ENCODE results near the gene ENOX1. TPM values are rescaled to one million over a fixed set of nuclear protein-coding genes. Genes with fewer than 3 reads are reported as not detected.

The ENOX1 gene
- total RNA-seq, 2 donors from 2014 or later, result 0.78 to 4.3 TPM

DNA sequence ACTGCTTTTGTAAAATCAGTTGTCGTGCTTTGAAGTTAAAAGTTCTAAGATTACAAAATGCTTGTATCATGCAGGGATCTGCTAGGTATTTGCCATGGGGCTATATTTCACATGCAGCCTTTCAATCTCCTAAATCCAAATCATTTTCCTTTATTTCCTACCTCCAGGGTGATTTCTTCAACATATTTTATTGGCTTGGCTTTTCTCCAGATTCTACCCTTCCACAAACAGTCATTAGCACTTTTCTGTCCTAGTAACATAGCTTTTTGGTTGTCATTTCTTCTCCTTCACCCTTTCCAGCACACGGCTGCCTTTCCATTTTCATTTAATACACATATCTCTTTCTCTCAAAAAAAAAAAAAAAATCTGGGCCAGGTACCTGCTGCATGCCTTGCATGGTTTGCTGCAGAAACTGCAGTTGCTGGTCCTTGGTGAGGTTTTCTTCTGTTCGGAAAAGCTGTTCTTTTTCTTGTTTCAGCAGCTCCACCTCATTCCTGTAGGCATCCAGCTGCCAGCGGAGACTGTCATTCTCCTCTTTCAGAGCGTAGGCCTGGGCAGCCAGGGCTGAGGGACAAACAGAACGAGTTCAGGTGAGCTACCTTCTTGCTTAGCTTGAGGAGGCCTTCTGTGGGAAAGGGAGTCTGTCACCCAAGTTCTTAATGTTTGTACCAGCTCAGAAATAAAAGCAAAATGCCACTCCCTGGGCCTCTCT, 488.6 kb downstream of the ENOX1 start:
- Histone ChIP-seq H3K27me3 (no peaks in the 10 kb centered on the region), H3K27ac (no peak overlapping the region), H3K9me3 (no peaks in the 10 kb centered on the region), H3K36me3 (replicated peaks in 1 of 2; ENCODE audit: insufficient read depth in 1 of 2, low read depth in 2 of 2) (no peaks in the 10 kb centered on the region), H3K4me1 (peaks cover 4% of the 10 kb centered on the region), H3K4me3 (no peak overlapping the region)
- intact Hi-C loops (cut with DNase I), result no loop called here
- no peak for TF ChIP-seq POLR2A (IDR thresholded peaks at IDR 0.05)
- TF ChIP-seq, protein P1, sequence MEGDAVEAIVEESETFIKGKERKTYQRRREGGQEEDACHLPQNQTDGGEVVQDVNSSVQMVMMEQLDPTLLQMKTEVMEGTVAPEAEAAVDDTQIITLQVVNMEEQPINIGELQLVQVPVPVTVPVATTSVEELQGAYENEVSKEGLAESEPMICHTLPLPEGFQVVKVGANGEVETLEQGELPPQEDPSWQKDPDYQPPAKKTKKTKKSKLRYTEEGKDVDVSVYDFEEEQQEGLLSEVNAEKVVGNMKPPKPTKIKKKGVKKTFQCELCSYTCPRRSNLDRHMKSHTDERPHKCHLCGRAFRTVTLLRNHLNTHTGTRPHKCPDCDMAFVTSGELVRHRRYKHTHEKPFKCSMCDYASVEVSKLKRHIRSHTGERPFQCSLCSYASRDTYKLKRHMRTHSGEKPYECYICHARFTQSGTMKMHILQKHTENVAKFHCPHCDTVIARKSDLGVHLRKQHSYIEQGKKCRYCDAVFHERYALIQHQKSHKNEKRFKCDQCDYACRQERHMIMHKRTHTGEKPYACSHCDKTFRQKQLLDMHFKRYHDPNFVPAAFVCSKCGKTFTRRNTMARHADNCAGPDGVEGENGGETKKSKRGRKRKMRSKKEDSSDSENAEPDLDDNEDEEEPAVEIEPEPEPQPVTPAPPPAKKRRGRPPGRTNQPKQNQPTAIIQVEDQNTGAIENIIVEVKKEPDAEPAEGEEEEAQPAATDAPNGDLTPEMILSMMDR (IDR thresholded peaks at IDR 0.05), result no peak
- DNase-seq (no peak), ATAC-seq (no peak)
- WGBS, 2 donors, result 75% methylated on average over 6 of the region's 6 CpGs

DNA sequence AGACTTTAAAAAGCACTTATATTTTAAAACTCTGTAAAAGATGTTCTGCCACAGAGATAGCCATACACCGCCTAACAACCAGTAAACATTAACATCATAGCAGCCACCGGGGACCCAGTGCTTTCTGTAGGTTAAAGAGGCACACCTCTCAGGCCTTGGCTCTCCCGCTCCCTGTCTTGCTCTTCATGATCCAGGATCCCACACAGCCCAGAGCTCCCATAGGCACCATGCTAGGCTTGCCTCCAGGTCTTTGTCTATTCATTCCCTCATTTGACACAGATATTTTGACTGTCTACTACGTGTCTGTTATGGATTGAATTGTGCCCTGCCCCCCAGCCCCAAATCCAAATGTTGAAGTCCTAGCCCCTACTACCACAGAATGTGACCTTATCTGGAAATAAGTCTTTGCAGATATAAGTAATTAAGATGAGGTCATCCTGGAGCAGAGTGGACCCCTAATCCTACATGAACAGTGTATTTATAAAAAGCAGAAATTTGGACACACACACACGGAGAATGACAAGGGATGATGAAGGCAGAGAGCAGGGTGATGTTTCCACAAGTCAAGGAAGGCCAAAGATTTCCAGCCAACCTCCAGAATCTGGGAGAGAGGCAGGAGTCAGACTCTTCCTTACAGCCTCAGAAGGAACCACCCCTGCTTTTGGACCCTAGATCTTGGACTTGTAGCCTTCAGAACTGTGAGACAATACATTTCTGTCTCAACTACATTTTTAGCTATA, 490.8 kb downstream of the ENOX1 start:
- H3K27me3 ChIP-seq, result no peaks in the 10 kb centered on the region
- WGBS, 2 donors, result 77 to 82% methylated on average over 5 of the region's 5 CpGs
- no peaks in the 10 kb centered on the region for H3K4me1 ChIP-seq
- no peak for DNase-seq
- no peak for ATAC-seq
- TF ChIP-seq, protein P1 (IDR thresholded peaks at IDR 0.05), result no peak
- TF ChIP-seq POLR2A (IDR thresholded peaks at IDR 0.05), result no peak
- H3K4me3 ChIP-seq, result no peak overlapping the region
- no peaks in the 10 kb centered on the region for H3K9me3 ChIP-seq
- no peaks in the 10 kb centered on the region for H3K36me3 ChIP-seq (replicated peaks in 1 of 2; ENCODE audit: insufficient read depth in 1 of 2, low read depth in 2 of 2)
- H3K27ac ChIP-seq, result no peak overlapping the region
- intact Hi-C loops (cut with DNase I), result no loop called here

DNA sequence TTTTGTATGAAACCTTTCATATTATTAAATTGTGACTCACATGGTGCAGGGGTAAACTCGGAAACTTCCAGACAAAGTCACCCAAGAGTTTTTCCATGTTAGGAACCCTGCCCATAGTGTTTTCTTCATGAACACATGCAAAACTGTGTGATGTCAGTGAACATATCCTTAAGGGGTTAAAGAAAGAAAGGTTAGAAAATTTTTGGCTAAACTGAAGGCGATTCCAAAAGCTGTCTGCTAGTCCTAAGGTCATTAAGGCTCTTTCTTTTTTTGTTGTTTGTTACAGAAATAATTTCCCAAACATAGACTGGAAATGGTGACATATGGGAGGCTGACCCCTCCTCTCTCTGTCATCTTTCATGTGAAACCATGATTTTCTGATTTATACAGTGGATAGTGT, 491.5 kb downstream of the ENOX1 start:
- ATAC-seq, result no peak
- H3K27ac ChIP-seq, result no peak overlapping the region
- TF ChIP-seq, protein P1 (IDR thresholded peaks at IDR 0.05), result no peak
- no peak for TF ChIP-seq POLR2A (IDR thresholded peaks at IDR 0.05)

DNA sequence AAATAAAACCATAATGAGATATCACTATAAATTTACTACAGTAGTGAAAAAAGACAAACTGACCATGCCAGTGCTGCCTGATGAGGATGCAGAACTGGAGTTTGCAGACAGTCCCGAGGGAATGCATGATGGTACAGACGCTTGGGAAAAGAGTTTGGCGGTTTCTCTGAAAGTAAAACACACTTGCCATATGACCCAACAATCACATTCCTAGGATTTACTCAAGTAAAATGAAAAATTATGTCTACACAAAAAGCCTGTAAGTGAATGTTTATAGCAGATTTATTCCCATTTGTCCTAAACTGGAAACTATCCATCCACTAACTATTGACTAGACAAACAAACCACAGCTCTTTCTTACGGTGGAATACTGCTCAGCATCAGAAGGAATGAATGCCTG, 492.4 kb downstream of the ENOX1 start:
- Histone ChIP-seq H3K9me3 (no peaks in the 10 kb centered on the region), H3K36me3 (replicated peaks in 1 of 2; ENCODE audit: insufficient read depth in 1 of 2, low read depth in 2 of 2) (no peaks in the 10 kb centered on the region), H3K27me3 (no peaks in the 10 kb centered on the region), H3K4me1 (no peaks in the 10 kb centered on the region), H3K4me3 (no peak overlapping the region), H3K27ac (no peak overlapping the region)
- intact Hi-C loops (cut with DNase I), result no loop called here
- DNase-seq (no peak), ATAC-seq (no peak)
- WGBS, 2 donors, result 70 to 78% methylated on average over 4 of the region's 4 CpGs
- TF ChIP-seq POLR2A (IDR thresholded peaks at IDR 0.05), result no peak
- TF ChIP-seq, protein P1 (IDR thresholded peaks at IDR 0.05), result no peak

More for the DNA sequence above, 491.5 kb downstream of the ENOX1 start:
- no peaks in the 10 kb centered on the region for H3K36me3 ChIP-seq (replicated peaks in 1 of 2; ENCODE audit: insufficient read depth in 1 of 2, low read depth in 2 of 2)
- intact Hi-C loops (cut with DNase I), result no loop called here
- no peaks in the 10 kb centered on the region for H3K4me1 ChIP-seq
- DNase-seq, result no peak
- H3K4me3 ChIP-seq, result no peak overlapping the region
- 73 to 74% methylated on average over 2 of the region's 2 CpGs for WGBS, 2 donors
- no peaks in the 10 kb centered on the region for H3K9me3 ChIP-seq
- no peaks in the 10 kb centered on the region for H3K27me3 ChIP-seq
